GM23338 (cell line): ENCODE results near the gene KCNK5. TPM values are rescaled to one million over a fixed set of nuclear protein-coding genes. Genes with fewer than 3 reads are reported as not detected.

Experiments
- ATAC-seq: fragments of 200-7000 bp; cut with Tn5 transposase; 3 replicates; pipeline ENCODE4 v1.9.1; 2020
- DNase-seq: peaks from one replicate; pipeline ENCODE4 v3.0.0-alpha.2; 2015; ENCODE audit warnings: low spot score
- H2AFZ ChIP-seq: fragments of 200-600 bp; sonication (generic); 2 replicates; pipeline ENCODE4 v1.8.0; 2016; ENCODE audit warnings: antibody characterized with exemption, mild to moderate bottlenecking, moderate library complexity
- H3F3A ChIP-seq: fragments of 200-600 bp; sonication (generic); replicated peaks from 2 replicates; pipeline ENCODE4 v1.8.0; 2017; ENCODE audit warnings: antibody characterized with exemption, mixed run types, low read depth
- H3K27ac ChIP-seq: fragments of 200-600 bp; sonication (generic); 2 replicates; pipeline ENCODE4 v1.6.1; 2016; ENCODE audit warnings: low read depth
- H3K27me3 ChIP-seq: fragments of 200-600 bp; sonication (generic); 2 replicates; pipeline ENCODE4 v1.8.0; 2016; ENCODE audit warnings: mild to moderate bottlenecking, mixed run types, moderate library complexity; ENCODE audit not compliant: insufficient read depth
- H3K36me3 ChIP-seq: fragments of 200-600 bp; sonication (generic); 2 replicates; pipeline ENCODE4 v1.8.0; 2016; ENCODE audit warnings: mild to moderate bottlenecking; ENCODE audit not compliant: insufficient read depth
- H3K4me1 ChIP-seq: fragments of 200-600 bp; sonication (generic); 2 replicates; pipeline ENCODE4 v1.8.0; 2016; ENCODE audit warnings: mild to moderate bottlenecking, moderate library complexity; ENCODE audit not compliant: insufficient read depth
- H3K4me2 ChIP-seq: fragments of 200-600 bp; sonication (generic); 2 replicates; pipeline ENCODE4 v1.7.1; 2017; ENCODE audit warnings: mixed run types
- H3K4me3 ChIP-seq: fragments of 200-600 bp; sonication (generic); 2 replicates; pipeline ENCODE4 v1.6.1; 2016; ENCODE audit warnings: mixed run types
- H3K79me2 ChIP-seq: fragments of 200-600 bp; sonication (generic); replicated peaks from 2 replicates; pipeline ENCODE4 v1.8.0; 2017; ENCODE audit warnings: mild to moderate bottlenecking; ENCODE audit not compliant: insufficient read depth
- H3K9me2 ChIP-seq: fragments of 200-600 bp; sonication (generic); 2 replicates; pipeline ENCODE4 v1.8.0; 2017; ENCODE audit not compliant: insufficient read depth
- H4K20me1 ChIP-seq: fragments of 200-600 bp; sonication (generic); replicated peaks from 2 replicates; pipeline ENCODE4 v1.8.0; 2017; ENCODE audit warnings: mild to moderate bottlenecking; ENCODE audit not compliant: insufficient read depth
- H3K27ac Mint-ChIP-seq: 2 replicates; pipeline ENCODE4 v1.8.0; 2020; ENCODE audit warnings: inconsistent platforms, mild to moderate bottlenecking, moderate library complexity, mixed read lengths
- H3K27me3 Mint-ChIP-seq: 3 replicates; pipeline ENCODE4 v1.8.0; 2022; ENCODE audit warnings: low read depth, mild to moderate bottlenecking, moderate library complexity, mixed read lengths, inconsistent platforms; ENCODE audit not compliant: insufficient read depth, poor library complexity
- H3K36me3 Mint-ChIP-seq: 3 replicates; pipeline ENCODE4 v1.8.0; 2021; ENCODE audit warnings: low read depth, mild to moderate bottlenecking, inconsistent platforms, moderate library complexity, mixed read lengths
- H3K4me1 Mint-ChIP-seq: 3 replicates; pipeline ENCODE4 v1.8.0; 2020; ENCODE audit warnings: mild to moderate bottlenecking, inconsistent platforms, mixed read lengths
- H3K4me3 Mint-ChIP-seq: 3 replicates; pipeline ENCODE4 v1.8.0; 2021; ENCODE audit warnings: moderate library complexity, mild to moderate bottlenecking, inconsistent platforms, mixed read lengths
- H3K9me3 Mint-ChIP-seq: 3 replicates; pipeline ENCODE4 v1.8.0; 2020; ENCODE audit warnings: moderate library complexity, mild to moderate bottlenecking, inconsistent platforms, mixed read lengths
- CREB1 ChIP-seq: fragments of 250-450 bp; sonication (Bioruptor Pico); IDR thresholded peaks from 2 replicates; pipeline ENCODE4 v1.5.0; 2020; ENCODE audit warnings: low read depth, mild to moderate bottlenecking, moderate library complexity
- EZH2 ChIP-seq: fragments of 200-600 bp; sonication (generic); IDR thresholded peaks from one replicate; pipeline ENCODE4 v1.8.0; 2017; ENCODE audit warnings: antibody characterized with exemption, mild to moderate bottlenecking, low read depth; ENCODE audit not compliant: unreplicated experiment
- EZH2phosphoT487 ChIP-seq: fragments of 200-600 bp; sonication (generic); IDR thresholded peaks from one replicate; pipeline ENCODE4 v1.8.1; 2018; ENCODE audit warnings: antibody characterized with exemption; ENCODE audit not compliant: unreplicated experiment
- JUNB ChIP-seq: IDR thresholded peaks from one replicate; pipeline ENCODE4 v1.6.1; 2016; ENCODE audit warnings: antibody characterized with exemption; ENCODE audit not compliant: unreplicated experiment
- NANOG ChIP-seq: IDR thresholded peaks from 2 replicates; pipeline ENCODE4 v1.6.1; 2016; ENCODE audit warnings: antibody characterized with exemption, borderline replicate concordance
- POLR2AphosphoS5 ChIP-seq: IDR thresholded peaks from 2 replicates; pipeline ENCODE4 v1.6.1; 2016; ENCODE audit warnings: antibody characterized with exemption, low read depth
- STAT1 ChIP-seq: IDR thresholded peaks from one replicate; pipeline ENCODE4 v1.6.1; 2016; ENCODE audit warnings: antibody characterized with exemption; ENCODE audit not compliant: unreplicated experiment
- ZNF114 ChIP-seq: fragments of 250-450 bp; sonication (Bioruptor Pico); IDR thresholded peaks from 2 replicates; pipeline ENCODE4 v1.5.0; 2020; ENCODE audit warnings: mild to moderate bottlenecking, moderate library complexity
- ZNF331 ChIP-seq: fragments of 250-450 bp; sonication (Bioruptor Pico); IDR thresholded peaks from 2 replicates; pipeline ENCODE4 v1.5.0; 2020; ENCODE audit warnings: low read depth, mild to moderate bottlenecking, moderate library complexity
- ZNF462 ChIP-seq: fragments of 250-450 bp; sonication (Bioruptor Pico); IDR thresholded peaks from 2 replicates; pipeline ENCODE4 v1.5.0; 2020; ENCODE audit warnings: mild to moderate bottlenecking, moderate library complexity
- polyA plus RNA-seq: library from polyadenylated mRNA; unstranded; fragments of >200 nt; fragmentation: Nextera tagmentation; extraction: Ambion mirVana; gene quantifications from 2 replicates; pipeline ENCODE4 v1.2.1, GENCODE V29; 2016
- total RNA-seq: library from RNA; depleted of rRNA; stranded (reverse); fragments of >200 nt; shearing (Covaris generic); gene quantifications from 2 replicates; pipeline ENCODE4 v1.2.3, GENCODE V29; 2014
- TF ChIP-seq, protein P1 (sequence below), 2 experiments: fragments of 200-600 bp in 1 of 2; sonication (generic) in 1 of 2; conservative IDR thresholded peaks; 2 replicates each; pipeline versions ENCODE4 v1.5.1 to v1.6.1; 2016 to 2017; ENCODE audit warnings: antibody characterized with exemption in 2 of 2, low read depth in 2 of 2, mild to moderate bottlenecking in 2 of 2, moderate library complexity in 1 of 2
- TF ChIP-seq, protein P2 (sequence below): IDR thresholded peaks from one replicate; pipeline ENCODE4 v1.6.1; 2018; ENCODE audit warnings: antibody characterized with exemption; ENCODE audit not compliant: unreplicated experiment
- TF ChIP-seq, protein P3 (sequence below): IDR thresholded peaks from 2 replicates; pipeline ENCODE4 v1.6.1; 2016; ENCODE audit warnings: antibody characterized with exemption

Gene KCNK5
- total and polyA plus RNA-seq, 2 experiments from 2014 or later, result 9.5 to 57.4 TPM

DNA sequence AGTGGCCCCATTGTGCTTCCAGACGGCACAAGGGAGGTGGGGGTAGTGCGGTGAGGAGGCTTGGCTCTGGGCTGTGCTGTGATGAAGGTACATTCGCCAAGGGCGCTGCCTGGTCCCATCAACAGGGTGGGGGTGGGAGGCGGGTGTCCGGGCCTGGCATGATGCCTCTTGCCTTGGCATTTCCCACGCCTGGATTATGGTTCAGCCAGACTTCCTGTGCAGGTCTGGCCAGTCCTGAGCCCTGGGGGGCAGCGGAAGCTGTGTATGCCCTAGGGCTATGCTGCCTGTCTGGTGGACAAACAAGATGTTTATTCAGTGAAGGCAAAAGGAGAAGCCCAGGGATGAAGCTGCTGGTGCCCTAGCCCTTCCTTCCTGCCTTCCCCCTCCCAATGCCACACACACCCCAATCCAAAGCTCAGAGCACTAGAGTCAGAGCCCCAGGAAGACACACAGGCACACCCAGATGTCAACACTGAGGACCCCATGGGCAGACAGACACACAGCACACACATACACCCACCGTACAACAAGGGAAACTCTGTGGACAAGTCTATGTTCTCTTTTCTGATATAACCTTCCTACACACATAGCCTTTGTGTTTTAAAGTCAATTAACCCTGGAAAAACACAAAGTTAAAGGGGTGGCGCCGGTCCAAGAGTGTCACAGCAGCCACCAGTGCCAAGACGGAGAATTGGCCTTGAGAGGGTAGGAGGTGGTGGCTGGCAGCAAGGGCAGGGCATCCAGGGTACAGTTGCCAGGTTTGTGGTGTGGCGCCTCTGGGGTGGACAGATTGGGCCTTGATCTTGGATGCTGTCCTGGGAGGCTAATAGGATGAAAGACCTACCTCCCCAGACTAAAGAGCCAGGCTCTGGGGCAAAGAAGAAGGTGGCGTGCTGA, 59.6 kb downstream of the KCNK5 start:
- DNase-seq (no peak), ATAC-seq (no peak)
- no peaks in the 10 kb centered on the region for H3F3A ChIP-seq
- H3K36me3 Mint-ChIP-seq, result peaks cover 19% of the 10 kb centered on the region
- peaks cover 14% of the 10 kb centered on the region for H3K27me3 Mint-ChIP-seq
- no peak overlapping the region for H3K27ac ChIP-seq
- H3K79me2 ChIP-seq, result no peaks in the 10 kb centered on the region
- H3K4me3 Mint-ChIP-seq, result no peak overlapping the region
- H4K20me1 ChIP-seq, result no peaks in the 10 kb centered on the region; the same call in 1 of the 2 replicates
- H3K27ac Mint-ChIP-seq, result no peak overlapping the region
- no peaks in the 10 kb centered on the region for H3K9me2 ChIP-seq
- TF ChIP-seq ZNF331 (CRISPR knock-in tag) (no peak), ZNF114 (no peak), NANOG (no peak), EZH2phosphoT487 (no peak), JUNB (no peak), POLR2AphosphoS5 (no peak), CREB1 (CRISPR knock-in tag) (no peak), STAT1 (no peak), EZH2 (no peak), ZNF462 (CRISPR knock-in tag) (no peak)
- TF ChIP-seq, protein P1, sequence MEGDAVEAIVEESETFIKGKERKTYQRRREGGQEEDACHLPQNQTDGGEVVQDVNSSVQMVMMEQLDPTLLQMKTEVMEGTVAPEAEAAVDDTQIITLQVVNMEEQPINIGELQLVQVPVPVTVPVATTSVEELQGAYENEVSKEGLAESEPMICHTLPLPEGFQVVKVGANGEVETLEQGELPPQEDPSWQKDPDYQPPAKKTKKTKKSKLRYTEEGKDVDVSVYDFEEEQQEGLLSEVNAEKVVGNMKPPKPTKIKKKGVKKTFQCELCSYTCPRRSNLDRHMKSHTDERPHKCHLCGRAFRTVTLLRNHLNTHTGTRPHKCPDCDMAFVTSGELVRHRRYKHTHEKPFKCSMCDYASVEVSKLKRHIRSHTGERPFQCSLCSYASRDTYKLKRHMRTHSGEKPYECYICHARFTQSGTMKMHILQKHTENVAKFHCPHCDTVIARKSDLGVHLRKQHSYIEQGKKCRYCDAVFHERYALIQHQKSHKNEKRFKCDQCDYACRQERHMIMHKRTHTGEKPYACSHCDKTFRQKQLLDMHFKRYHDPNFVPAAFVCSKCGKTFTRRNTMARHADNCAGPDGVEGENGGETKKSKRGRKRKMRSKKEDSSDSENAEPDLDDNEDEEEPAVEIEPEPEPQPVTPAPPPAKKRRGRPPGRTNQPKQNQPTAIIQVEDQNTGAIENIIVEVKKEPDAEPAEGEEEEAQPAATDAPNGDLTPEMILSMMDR (conservative IDR thresholded peaks at IDR 0.05; ENCODE audit: low read depth in 2 of 2), result no peak
- TF ChIP-seq, protein P2, sequence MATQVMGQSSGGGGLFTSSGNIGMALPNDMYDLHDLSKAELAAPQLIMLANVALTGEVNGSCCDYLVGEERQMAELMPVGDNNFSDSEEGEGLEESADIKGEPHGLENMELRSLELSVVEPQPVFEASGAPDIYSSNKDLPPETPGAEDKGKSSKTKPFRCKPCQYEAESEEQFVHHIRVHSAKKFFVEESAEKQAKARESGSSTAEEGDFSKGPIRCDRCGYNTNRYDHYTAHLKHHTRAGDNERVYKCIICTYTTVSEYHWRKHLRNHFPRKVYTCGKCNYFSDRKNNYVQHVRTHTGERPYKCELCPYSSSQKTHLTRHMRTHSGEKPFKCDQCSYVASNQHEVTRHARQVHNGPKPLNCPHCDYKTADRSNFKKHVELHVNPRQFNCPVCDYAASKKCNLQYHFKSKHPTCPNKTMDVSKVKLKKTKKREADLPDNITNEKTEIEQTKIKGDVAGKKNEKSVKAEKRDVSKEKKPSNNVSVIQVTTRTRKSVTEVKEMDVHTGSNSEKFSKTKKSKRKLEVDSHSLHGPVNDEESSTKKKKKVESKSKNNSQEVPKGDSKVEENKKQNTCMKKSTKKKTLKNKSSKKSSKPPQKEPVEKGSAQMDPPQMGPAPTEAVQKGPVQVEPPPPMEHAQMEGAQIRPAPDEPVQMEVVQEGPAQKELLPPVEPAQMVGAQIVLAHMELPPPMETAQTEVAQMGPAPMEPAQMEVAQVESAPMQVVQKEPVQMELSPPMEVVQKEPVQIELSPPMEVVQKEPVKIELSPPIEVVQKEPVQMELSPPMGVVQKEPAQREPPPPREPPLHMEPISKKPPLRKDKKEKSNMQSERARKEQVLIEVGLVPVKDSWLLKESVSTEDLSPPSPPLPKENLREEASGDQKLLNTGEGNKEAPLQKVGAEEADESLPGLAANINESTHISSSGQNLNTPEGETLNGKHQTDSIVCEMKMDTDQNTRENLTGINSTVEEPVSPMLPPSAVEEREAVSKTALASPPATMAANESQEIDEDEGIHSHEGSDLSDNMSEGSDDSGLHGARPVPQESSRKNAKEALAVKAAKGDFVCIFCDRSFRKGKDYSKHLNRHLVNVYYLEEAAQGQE, result no peak
- TF ChIP-seq, protein P3, sequence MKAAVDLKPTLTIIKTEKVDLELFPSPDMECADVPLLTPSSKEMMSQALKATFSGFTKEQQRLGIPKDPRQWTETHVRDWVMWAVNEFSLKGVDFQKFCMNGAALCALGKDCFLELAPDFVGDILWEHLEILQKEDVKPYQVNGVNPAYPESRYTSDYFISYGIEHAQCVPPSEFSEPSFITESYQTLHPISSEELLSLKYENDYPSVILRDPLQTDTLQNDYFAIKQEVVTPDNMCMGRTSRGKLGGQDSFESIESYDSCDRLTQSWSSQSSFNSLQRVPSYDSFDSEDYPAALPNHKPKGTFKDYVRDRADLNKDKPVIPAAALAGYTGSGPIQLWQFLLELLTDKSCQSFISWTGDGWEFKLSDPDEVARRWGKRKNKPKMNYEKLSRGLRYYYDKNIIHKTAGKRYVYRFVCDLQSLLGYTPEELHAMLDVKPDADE, result no peak
- no peaks in the 10 kb centered on the region for H3K36me3 ChIP-seq
- H3K4me1 Mint-ChIP-seq, result peaks cover 5% of the 10 kb centered on the region; the same call in 2 of the 3 replicates
- no peak overlapping the region for H3K4me2 ChIP-seq
- no peaks in the 10 kb centered on the region for H3K27me3 ChIP-seq
- H3K9me3 Mint-ChIP-seq, result peaks cover 4% of the 10 kb centered on the region; the same call in 2 of the 3 replicates
- no peak overlapping the region for H3K4me3 ChIP-seq
- H3K4me1 ChIP-seq, result no peaks in the 10 kb centered on the region
- H2AFZ ChIP-seq, result no peak overlapping the region
